Posterior vena cava (tissue), 2 donors: ENCODE results near the gene CCDC167. TPM values are rescaled to one million over a fixed set of nuclear protein-coding genes. Genes with fewer than 3 reads are reported as not detected.

Experiments
- DNase-seq: peaks from one replicate; pipeline ENCODE4 v3.0.0-alpha.2; 2020; ENCODE audit warnings: low spot score
- intact Hi-C, 2 donors: fragments of 100-400 bp; cut with DNase I; formaldehyde crosslinking; loops; one replicate each; pipeline versions ENCODE4 v1.14.1 to v1.14.2; 2022 to 2023
- total RNA-seq, 2 donors: library from RNA; stranded (reverse); fragmentation: NEBNext Ultra II Directional; extraction: Animal tissue kit (Norgen Biotek cat#: 25700); gene quantifications; one replicate each; pipeline ENCODE4 v1.2.1, GENCODE V29; 2021
- donor health status: DM: yes; HTN: yes; CAD: no.
- donor health status: DM: yes; HTN: yes; CAD: no.

Gene CCDC167
- total RNA-seq, 2 donors from 2014 or later, result 16.2 to 18.9 TPM

GRCh38 chr6:37532122-37532521, 32.4 kb upstream of the CCDC167 start:
- no peak for DNase-seq
- intact Hi-C loops, result loop anchor here in 1 of 2 donors (10.0 kb wide), 1 partner anchor 1383 kb away; no protein-coding TSS in a partner anchor

GRCh38 chr6:37531437-37532036, 31.8 kb upstream of the CCDC167 start:
- intact Hi-C loops, result loop anchor here in 1 of 2 donors (10.0 kb wide), 1 partner anchor 1383 kb away; no protein-coding TSS in a partner anchor
- DNase-seq, result no peak

GRCh38 chr6:37531026-37531425, 31.3 kb upstream of the CCDC167 start:
- DNase-seq, result no peak
- intact Hi-C loops, result loop anchor here in 1 of 2 donors (10.0 kb wide), 1 partner anchor 1384 kb away; no protein-coding TSS in a partner anchor

- intact Hi-C loops, result loop anchor here in 1 of 2 donors (10.0 kb wide), 1 partner anchor 1385 kb away; no protein-coding TSS in a partner anchor
- DNase-seq, result no peak
These were observed 30.6 kb upstream of the CCDC167 start for GRCh38 chr6:37530297-37530696.

GRCh38 chr6:37528541-37528940, 28.8 kb upstream of the CCDC167 start:
- no peak for DNase-seq
- intact Hi-C loops, result no loop called here

- DNase-seq, result no peak
- intact Hi-C loops, result no loop called here
These were observed 26.0 kb upstream of the CCDC167 start for GRCh38 chr6:37525460-37526357.

- intact Hi-C loops, result no loop called here
- no peak for DNase-seq
These were observed 25.3 kb upstream of the CCDC167 start for GRCh38 chr6:37524970-37525318.

- intact Hi-C loops, result no loop called here
- DNase-seq, result no peak
These were observed 24.6 kb upstream of the CCDC167 start for GRCh38 chr6:37524025-37524969.

- intact Hi-C loops, result no loop called here
- DNase-seq, result no peak
These were observed 23.7 kb upstream of the CCDC167 start for GRCh38 chr6:37523412-37523811.

GRCh38 chr6:37522836-37523235, 23.1 kb upstream of the CCDC167 start:
- intact Hi-C loops, result no loop called here
- DNase-seq, result no peak

GRCh38 chr6:37521674-37522073, 22.0 kb upstream of the CCDC167 start:
- intact Hi-C loops, result no loop called here
- DNase-seq, result no peak

- no peak for DNase-seq
- intact Hi-C loops, result no loop called here
These were observed 21.2 kb upstream of the CCDC167 start for GRCh38 chr6:37520926-37521325.

- DNase-seq, result no peak
- intact Hi-C loops, result loop anchor here in 1 of 2 donors (5.0 kb wide), 1 partner anchor 1363 kb away; no protein-coding TSS in a partner anchor
These were observed 19.8 kb upstream of the CCDC167 start for GRCh38 chr6:37519461-37519860.

- no peak for DNase-seq
- intact Hi-C loops, result loop anchor here in 1 of 2 donors (5.0 kb wide), 1 partner anchor 1364 kb away; no protein-coding TSS in a partner anchor
These were observed 18.4 kb upstream of the CCDC167 start for GRCh38 chr6:37518116-37518515.

- intact Hi-C loops, result loop anchor here in 1 of 2 donors (5.0 kb wide), 1 partner anchor 1365 kb away; no protein-coding TSS in a partner anchor
- DNase-seq, result no peak
These were observed 17.7 kb upstream of the CCDC167 start for GRCh38 chr6:37517411-37517812.

GRCh38 chr6:37516920-37517405, 17.3 kb upstream of the CCDC167 start:
- intact Hi-C loops, result loop anchor here in 1 of 2 donors (5.0 kb wide), 1 partner anchor 1365 kb away; no protein-coding TSS in a partner anchor
- no peak for DNase-seq

- no peak for DNase-seq
These were observed 16.6 kb upstream of the CCDC167 start for GRCh38 chr6:37516076-37516919.

GRCh38 chr6:37515712-37516075, 16.0 kb upstream of the CCDC167 start:
- no peak for DNase-seq
- intact Hi-C loops, result loop anchor here in 1 of 2 donors (5.0 kb wide), 1 partner anchor 1367 kb away; no protein-coding TSS in a partner anchor

More at GRCh38 chr6:37516076-37516919, 16.6 kb upstream of the CCDC167 start:
- intact Hi-C loops, result loop anchor here in 1 of 2 donors (5.0 kb wide), 1 partner anchor 1366 kb away; no protein-coding TSS in a partner anchor
